Immature natural killer cell (primary cell): ENCODE measurements around the gene MAP3K6. TPM values are rescaled to one million over a fixed set of nuclear protein-coding genes. Genes with fewer than 3 reads are reported as not detected.

Source experiments
- DNase-seq, 3 donors: peaks; one replicate each; pipeline ENCODE4 v3.0.0; 2022; ENCODE audit warnings: mixed read lengths in 1 of 3
- H3K27ac Mint-ChIP-seq, 6 donors: one replicate each; pipeline ENCODE4 v1.8.0; 2020; ENCODE audit warnings: mixed read lengths in 6 of 6, mild to moderate bottlenecking in 5 of 6, inconsistent platforms in 4 of 6, moderate library complexity in 3 of 6
- H3K27me3 Mint-ChIP-seq, 3 donors: one replicate each; pipeline ENCODE4 v1.8.0; 2020 to 2021; ENCODE audit warnings: low read depth in 3 of 3, mild to moderate bottlenecking in 3 of 3, mixed read lengths in 3 of 3, moderate library complexity in 3 of 3, inconsistent platforms in 1 of 3
- H3K36me3 Mint-ChIP-seq, 3 donors: one replicate each; pipeline ENCODE4 v1.8.0; 2020; ENCODE audit warnings: mixed read lengths in 3 of 3, inconsistent platforms in 2 of 3, mild to moderate bottlenecking in 2 of 3
- H3K4me1 Mint-ChIP-seq, 2 donors: one replicate each; pipeline ENCODE4 v1.8.0; 2020; ENCODE audit warnings: inconsistent platforms in 2 of 2, mild to moderate bottlenecking in 2 of 2, mixed read lengths in 2 of 2, moderate library complexity in 1 of 2
- H3K4me3 Mint-ChIP-seq, 5 donors: one replicate each; pipeline ENCODE4 v1.8.0; 2020; ENCODE audit warnings: mild to moderate bottlenecking in 5 of 5, mixed read lengths in 5 of 5, inconsistent platforms in 3 of 5, moderate library complexity in 3 of 5
- H3K9me3 Mint-ChIP-seq, 6 donors: one replicate each; pipeline ENCODE4 v1.8.0; 2020; ENCODE audit warnings: mild to moderate bottlenecking in 6 of 6, mixed read lengths in 6 of 6, inconsistent platforms in 4 of 6, moderate library complexity in 3 of 6
- polyA plus RNA-seq, 3 donors: library from polyadenylated mRNA; unstranded; fragments of 300-500 nt; fragmentation: Illumina TruSeq; gene quantifications; one replicate each; pipeline ENCODE4 v1.2.3, GENCODE V29; 2021

MAP3K6 gene
- polyA plus RNA-seq, 3 donors from 2014 or later = 2.0 to 5.1 (median 3.6) TPM

- Mint-ChIP-seq H3K9me3 (no peaks in the 10 kb centered on the region), H3K4me1 (no peaks in the 10 kb centered on the region), H3K27me3 (peaks cover 0 to 2% (median 0%) of the 10 kb centered on the region in 3 donors), H3K27ac (peak overlapping the region in 1 of 6 donors; percentile 41), H3K36me3 (no peaks in the 10 kb centered on the region), H3K4me3 (no peak overlapping the region)
- DNase-seq = no peak
Observed at GRCh38 chr1:27377760-27378495, 11.2 kb upstream of the MAP3K6 start.

GRCh38 chr1:27374362-27375086 lies 7.8 kb upstream of the MAP3K6 start, which contains the start of gene FCN3:
TSS of gene FCN3 (minus strand) at chr1:27374824. CDS start at chr1:27374818, 6 bp downstream.
- H3K9me3 Mint-ChIP-seq = no peaks in the 10 kb centered on the region
- no peak within 1 kb of the TSS for H3K4me3 Mint-ChIP-seq
- no peaks in the 10 kb centered on the region for H3K27me3 Mint-ChIP-seq
- H3K4me1 Mint-ChIP-seq = peaks cover 0 to 2% of the 10 kb centered on the region in 2 donors
- no peak for DNase-seq
- H3K27ac Mint-ChIP-seq = no peak within 1 kb of the TSS
- H3K36me3 Mint-ChIP-seq = no peaks in the 10 kb centered on the region

- H3K36me3 Mint-ChIP-seq = no peaks in the 10 kb centered on the region
- H3K9me3 Mint-ChIP-seq = no peaks in the 10 kb centered on the region
- peaks cover 4 to 11% of the 10 kb centered on the region in 2 donors for H3K4me1 Mint-ChIP-seq
- DNase-seq = no peak
- no peak overlapping the region for H3K4me3 Mint-ChIP-seq
- no peak overlapping the region for H3K27ac Mint-ChIP-seq
- H3K27me3 Mint-ChIP-seq = no peaks in the 10 kb centered on the region
Observed at GRCh38 chr1:27372808-27373690, 6.3 kb upstream of the MAP3K6 start.

GRCh38 chr1:27372022-27372807 lies 5.5 kb upstream of the MAP3K6 start:
- DNase-seq = no peak
- Mint-ChIP-seq H3K27me3 (no peaks in the 10 kb centered on the region), H3K36me3 (no peaks in the 10 kb centered on the region), H3K4me1 (peaks cover 5 to 11% of the 10 kb centered on the region in 2 donors), H3K9me3 (no peaks in the 10 kb centered on the region), H3K27ac (no peak overlapping the region), H3K4me3 (no peak overlapping the region)

GRCh38 chr1:27368869-27369582 lies 2.3 kb upstream of the MAP3K6 start:
- peak; percentile 54 to 68 (median 67) for DNase-seq
- Mint-ChIP-seq H3K4me3 (no peak overlapping the region), H3K36me3 (no peaks in the 10 kb centered on the region), H3K9me3 (no peaks in the 10 kb centered on the region), H3K4me1 (peaks cover 22 to 28% of the 10 kb centered on the region in 2 donors), H3K27ac (peak overlapping the region in 4 of 6 donors; percentile 41 to 84 (median 70)), H3K27me3 (peaks cover 0 to 4% (median 1%) of the 10 kb centered on the region in 3 donors)

- Mint-ChIP-seq H3K4me3 (peak overlapping the region; percentile 63 to 79 (median 69)), H3K27ac (no peak overlapping the region), H3K4me1 (peaks cover 22 to 28% of the 10 kb centered on the region in 2 donors), H3K36me3 (no peaks in the 10 kb centered on the region), H3K27me3 (peaks cover 0 to 4% (median 4%) of the 10 kb centered on the region in 3 donors), H3K9me3 (no peaks in the 10 kb centered on the region)
- no peak for DNase-seq
Observed at GRCh38 chr1:27367160-27367650, 444 bp upstream of the MAP3K6 start.

GRCh38 chr1:27366113-27366410 lies 699 bp downstream of the MAP3K6 start:
- H3K4me1 Mint-ChIP-seq = peaks cover 22 to 28% of the 10 kb centered on the region in 2 donors
- H3K36me3 Mint-ChIP-seq = no peaks in the 10 kb centered on the region

GRCh38 chr1:27365372-27366112 lies 1.2 kb downstream of the MAP3K6 start:
- H3K27ac Mint-ChIP-seq = peak overlapping the region in 5 of 6 donors; percentile 39 to 86 (median 69)
- peak; percentile 66 to 75 (median 73) for DNase-seq
- peaks cover 0 to 4% (median 4%) of the 10 kb centered on the region in 3 donors for H3K27me3 Mint-ChIP-seq
- H3K36me3 Mint-ChIP-seq = no peaks in the 10 kb centered on the region
- H3K4me1 Mint-ChIP-seq = peaks cover 23 to 28% of the 10 kb centered on the region in 2 donors
- no peaks in the 10 kb centered on the region for H3K9me3 Mint-ChIP-seq
- peak overlapping the region; percentile 83 to 90 (median 88) for H3K4me3 Mint-ChIP-seq

More at GRCh38 chr1:27366113-27366410, 699 bp downstream of the MAP3K6 start:
- Mint-ChIP-seq H3K27ac (peak overlapping the region in 2 of 6 donors; percentile 69 to 80), H3K9me3 (no peaks in the 10 kb centered on the region), H3K4me3 (peak overlapping the region; percentile 83 to 90 (median 88)), H3K27me3 (peaks cover 0 to 4% (median 4%) of the 10 kb centered on the region in 3 donors)
- peak; percentile 44 to 54 (median 54) for DNase-seq

- H3K4me1 Mint-ChIP-seq = peaks cover 30 to 33% of the 10 kb centered on the region in 2 donors
- DNase-seq = no peak
- peak overlapping the region in 5 of 6 donors; percentile 39 to 86 (median 69) for H3K27ac Mint-ChIP-seq
- H3K27me3 Mint-ChIP-seq = peaks cover 0 to 7% (median 4%) of the 10 kb centered on the region in 3 donors
- peak overlapping the region; percentile 83 to 90 (median 88) for H3K4me3 Mint-ChIP-seq
- H3K9me3 Mint-ChIP-seq = no peaks in the 10 kb centered on the region
- no peaks in the 10 kb centered on the region for H3K36me3 Mint-ChIP-seq
Observed at GRCh38 chr1:27364696-27365371, 1.9 kb downstream of the MAP3K6 start.

- Mint-ChIP-seq H3K4me1 (peaks cover 30 to 37% of the 10 kb centered on the region in 2 donors), H3K27me3 (peaks cover 2 to 8% (median 4%) of the 10 kb centered on the region in 3 donors), H3K9me3 (no peaks in the 10 kb centered on the region), H3K27ac (peak overlapping the region in 3 of 6 donors; percentile 22 to 34 (median 24)), H3K4me3 (peak overlapping the region in 1 of 5 donors; percentile 52), H3K36me3 (no peaks in the 10 kb centered on the region)
- DNase-seq = no peak
Observed at GRCh38 chr1:27363766-27364695, 2.7 kb downstream of the MAP3K6 start.
